DOHH2 (cell line): Measurements from ENCODE around the gene ITPRIP.

Source experiments
- EZH2phosphoT487 ChIP-seq: fragments of 200-600 bp; sonication (generic); IDR thresholded peaks from 2 replicates; pipeline ENCODE4 v1.6.1; 2017; ENCODE audit warnings: borderline replicate concordance, mild to moderate bottlenecking, antibody characterized with exemption, low read length, moderate library complexity, mixed read lengths
- TF ChIP-seq, protein P1 (sequence below): fragments of 200-600 bp; sonication (generic); IDR thresholded peaks from one replicate; pipeline ENCODE4 v1.5.1; 2014; ENCODE audit warnings: antibody characterized with exemption, mild to moderate bottlenecking, low read depth, low read length; ENCODE audit not compliant: poor library complexity, severe bottlenecking

DNA sequence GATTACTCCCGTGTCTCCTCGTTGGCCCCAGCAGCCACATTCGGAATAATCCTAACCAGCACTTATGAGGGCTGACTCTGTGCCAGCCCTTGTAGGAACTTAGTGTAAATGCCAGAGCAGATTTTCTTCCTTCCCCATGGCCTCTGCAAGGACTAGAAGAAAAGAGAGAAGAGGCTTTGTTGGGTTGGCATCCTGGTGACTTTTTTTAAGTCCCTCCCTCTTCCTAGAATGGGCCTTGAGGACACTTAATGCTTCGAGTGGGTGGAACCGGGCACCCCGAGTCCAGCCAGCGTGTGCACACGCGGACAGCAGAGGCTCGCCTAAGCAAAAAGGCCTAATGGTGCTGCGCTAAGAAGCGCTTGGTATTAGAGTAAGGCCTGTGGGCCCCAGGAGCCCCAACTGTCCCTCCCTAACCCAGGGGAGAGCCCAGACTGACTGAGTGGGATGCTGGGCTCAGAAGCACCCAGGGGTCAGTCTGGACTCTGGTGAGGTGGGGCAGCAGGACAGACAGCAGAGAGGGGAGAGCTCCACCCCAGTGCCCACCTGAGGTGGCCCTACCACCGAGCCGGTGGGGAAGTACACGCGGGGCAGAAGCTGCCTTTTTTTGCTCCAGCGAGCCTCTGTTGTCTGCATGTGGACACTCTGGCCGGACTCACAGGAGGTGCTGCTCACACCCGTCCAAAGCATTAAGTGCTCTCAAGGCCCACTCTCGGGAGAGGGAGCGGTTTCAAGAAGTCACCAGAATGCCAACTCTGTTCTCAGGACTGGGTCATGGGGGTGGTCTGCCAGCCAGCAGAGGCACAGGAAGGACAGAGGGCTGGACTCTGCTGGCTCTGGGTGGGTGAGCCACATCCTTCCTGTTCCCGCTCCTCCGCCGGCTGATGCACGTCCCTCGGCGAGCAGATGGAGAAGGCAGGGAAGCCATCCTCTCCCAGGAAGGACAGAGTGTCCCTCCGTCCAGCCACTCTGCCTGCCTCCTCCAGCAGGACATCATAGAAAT lies 12.5 kb downstream of the ITPRIP start:
- TF ChIP-seq, protein P1, sequence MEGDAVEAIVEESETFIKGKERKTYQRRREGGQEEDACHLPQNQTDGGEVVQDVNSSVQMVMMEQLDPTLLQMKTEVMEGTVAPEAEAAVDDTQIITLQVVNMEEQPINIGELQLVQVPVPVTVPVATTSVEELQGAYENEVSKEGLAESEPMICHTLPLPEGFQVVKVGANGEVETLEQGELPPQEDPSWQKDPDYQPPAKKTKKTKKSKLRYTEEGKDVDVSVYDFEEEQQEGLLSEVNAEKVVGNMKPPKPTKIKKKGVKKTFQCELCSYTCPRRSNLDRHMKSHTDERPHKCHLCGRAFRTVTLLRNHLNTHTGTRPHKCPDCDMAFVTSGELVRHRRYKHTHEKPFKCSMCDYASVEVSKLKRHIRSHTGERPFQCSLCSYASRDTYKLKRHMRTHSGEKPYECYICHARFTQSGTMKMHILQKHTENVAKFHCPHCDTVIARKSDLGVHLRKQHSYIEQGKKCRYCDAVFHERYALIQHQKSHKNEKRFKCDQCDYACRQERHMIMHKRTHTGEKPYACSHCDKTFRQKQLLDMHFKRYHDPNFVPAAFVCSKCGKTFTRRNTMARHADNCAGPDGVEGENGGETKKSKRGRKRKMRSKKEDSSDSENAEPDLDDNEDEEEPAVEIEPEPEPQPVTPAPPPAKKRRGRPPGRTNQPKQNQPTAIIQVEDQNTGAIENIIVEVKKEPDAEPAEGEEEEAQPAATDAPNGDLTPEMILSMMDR: no peak
- no peak for TF ChIP-seq EZH2phosphoT487
